Neural cell (in vitro differentiated cells): ENCODE data around the gene HIPK1. TPM values are rescaled to one million over a fixed set of nuclear protein-coding genes. Genes with fewer than 3 reads are reported as not detected.

ENCODE experiments used
- H2AFZ ChIP-seq: fragments of 200-600, 300-800 bp; sonication (generic), shearing (Covaris generic); 2 replicates; pipeline ENCODE4 v1.6.0; 2014; ENCODE audit warnings: low read depth, mild to moderate bottlenecking, antibody characterized with exemption, low read length, moderate library complexity
- H3F3A ChIP-seq: fragments of 200-600 bp; shearing (Covaris generic); 2 replicates; pipeline ENCODE4 v1.6.1; 2016; ENCODE audit warnings: mild to moderate bottlenecking, moderate library complexity, mixed read lengths, antibody characterized with exemption, low read length; ENCODE audit not compliant: insufficient read depth, poor library complexity, severe bottlenecking
- H3K27ac ChIP-seq: fragments of 200-600, 300-800 bp; sonication (generic), shearing (Covaris generic); 2 replicates; pipeline ENCODE4 v1.5.1; 2014; ENCODE audit warnings: mild to moderate bottlenecking, low read length, moderate library complexity
- H3K27me3 ChIP-seq: fragments of 300-800, 200-600 bp; sonication (generic), shearing (Covaris generic); 2 replicates; pipeline ENCODE4 v1.6.0; 2014; ENCODE audit warnings: mild to moderate bottlenecking, low read depth, low read length, moderate library complexity; ENCODE audit not compliant: insufficient read depth
- H3K36me3 ChIP-seq: fragments of 300-800, 200-600 bp; sonication (generic), shearing (Covaris generic); 2 replicates; pipeline ENCODE4 v1.5.1; 2014; ENCODE audit warnings: mild to moderate bottlenecking, antibody characterized with exemption, low read length, moderate library complexity; ENCODE audit not compliant: insufficient read depth
- H3K4me2 ChIP-seq: fragments of 300-800, 200-600 bp; sonication (generic), shearing (Covaris generic); 2 replicates; pipeline ENCODE4 v1.6.0; 2014; ENCODE audit warnings: mild to moderate bottlenecking, low read length
- H3K4me3 ChIP-seq: fragments of 300-800, 200-600 bp; sonication (generic), shearing (Covaris generic); 2 replicates; pipeline ENCODE4 v1.5.1; 2014; ENCODE audit warnings: mild to moderate bottlenecking, low read length, moderate library complexity
- H3K79me2 ChIP-seq: fragments of 200-600 bp; shearing (Covaris generic); replicated peaks from 2 replicates; pipeline ENCODE4 v1.6.0; 2014; ENCODE audit warnings: mild to moderate bottlenecking, low read length, moderate library complexity; ENCODE audit not compliant: insufficient read depth
- H3K9ac ChIP-seq: fragments of 300-800, 200-600 bp; sonication (generic), shearing (Covaris generic); 2 replicates; pipeline ENCODE4 v1.6.1; 2016; ENCODE audit warnings: mild to moderate bottlenecking, low read length, mixed read lengths
- H3K9me2 ChIP-seq: fragments of 200-600 bp; shearing (Covaris generic); 2 replicates; pipeline ENCODE4 v1.6.1; 2016; ENCODE audit warnings: mild to moderate bottlenecking, low read length, mixed read lengths; ENCODE audit not compliant: insufficient read depth
- H3K9me3 ChIP-seq: fragments of 200-600, 300-800 bp; sonication (generic), shearing (Covaris generic); 2 replicates; pipeline ENCODE4 v1.6.1; 2016; ENCODE audit warnings: mild to moderate bottlenecking, mixed run types, low read length, moderate library complexity, mixed read lengths
- H4K20me1 ChIP-seq: fragments of 200-600 bp; shearing (Covaris generic); 2 replicates; pipeline ENCODE4 v1.6.1; 2016; ENCODE audit warnings: mild to moderate bottlenecking, mixed run types; ENCODE audit not compliant: insufficient read depth
- EP300 ChIP-seq: fragments of 450-650 bp; conservative IDR thresholded peaks from 2 replicates; pipeline ENCODE4 v1.6.1; 2014; ENCODE audit warnings: antibody characterized with exemption, mild to moderate bottlenecking, moderate library complexity; ENCODE audit not compliant: poor library complexity, severe bottlenecking
- EZH2 ChIP-seq: fragments of 200-600, 300-800 bp; shearing (Covaris generic), sonication (generic); IDR thresholded peaks from 2 replicates; pipeline ENCODE4 v1.6.1; 2014; ENCODE audit warnings: antibody characterized with exemption, low read length, borderline replicate concordance, mild to moderate bottlenecking; ENCODE audit not compliant: insufficient read depth, poor library complexity, severe bottlenecking
- MXI1 ChIP-seq: fragments of 450-650 bp; conservative IDR thresholded peaks from 2 replicates; pipeline ENCODE4 v1.6.1; 2014; ENCODE audit warnings: antibody characterized with exemption, mild to moderate bottlenecking; ENCODE audit not compliant: poor library complexity, severe bottlenecking
- POLR2AphosphoS5 ChIP-seq: IDR thresholded peaks from 2 replicates; pipeline ENCODE4 v1.6.1; 2012
- RAD21 ChIP-seq: fragments of 450-650 bp; conservative IDR thresholded peaks from 2 replicates; pipeline ENCODE4 v1.6.1; 2014; ENCODE audit warnings: antibody characterized with exemption, mild to moderate bottlenecking, moderate library complexity
- SMC3 ChIP-seq: fragments of 450-650 bp; conservative IDR thresholded peaks from 2 replicates; pipeline ENCODE4 v1.6.1; 2014; ENCODE audit warnings: antibody characterized with exemption, mild to moderate bottlenecking, moderate library complexity; ENCODE audit not compliant: poor library complexity
- TAF1 ChIP-seq: IDR thresholded peaks from 2 replicates; pipeline ENCODE4 v1.6.1; 2012; ENCODE audit warnings: low read depth
- polyA plus RNA-seq: library from polyadenylated mRNA; depleted of rRNA; stranded (reverse); fragments of >200 nt; gene quantifications from 2 replicates; pipeline ENCODE4 v1.2.3, GENCODE V29; 2014
- TF ChIP-seq, protein P1 (sequence below): fragments of 450-650 bp; IDR thresholded peaks from 2 replicates; pipeline ENCODE4 v1.5.1; 2014; ENCODE audit warnings: antibody characterized with exemption, mild to moderate bottlenecking, moderate library complexity; ENCODE audit not compliant: poor library complexity, severe bottlenecking
- TF ChIP-seq, protein P2 (sequence below): IDR thresholded peaks from 2 replicates; pipeline ENCODE4 v1.6.1; 2012; ENCODE audit warnings: borderline replicate concordance

The HIPK1 gene
- polyA plus RNA-seq, 1 donor from 2014 or later = 22.9 TPM

DNA sequence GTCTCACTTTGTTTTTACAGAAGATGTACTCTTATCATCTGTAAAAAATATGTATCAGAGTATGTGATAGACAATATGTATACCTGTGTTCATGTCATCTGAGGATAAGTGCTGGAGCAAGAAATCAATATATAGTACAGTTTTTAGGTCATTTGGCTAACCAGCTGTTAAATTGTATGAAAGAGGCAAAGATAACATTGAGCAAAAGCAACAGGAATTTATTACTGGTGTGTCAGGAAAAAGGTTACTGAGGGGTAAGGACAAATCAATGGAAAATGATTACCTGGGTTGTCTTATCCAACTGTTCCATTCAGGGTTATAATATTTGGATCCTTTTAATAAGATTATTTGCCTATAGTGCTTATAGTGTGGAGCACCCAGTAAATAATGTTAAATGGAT lies 4.9 kb downstream of the HIPK1 start:
- Histone ChIP-seq H3K27me3 (no peaks in the 10 kb centered on the region), H3K9me2 (no peaks in the 10 kb centered on the region), H3K27ac (no peak overlapping the region), H3K9me3 (no peaks in the 10 kb centered on the region), H2AFZ (no peak overlapping the region), H3K79me2 (peaks cover 82% of the 10 kb centered on the region), H4K20me1 (no peaks in the 10 kb centered on the region), H3F3A (peaks cover 6% of the 10 kb centered on the region), H3K36me3 (no peaks in the 10 kb centered on the region), H3K9ac (no peak overlapping the region), H3K4me2 (no peak overlapping the region), H3K4me3 (no peak overlapping the region)
- TF ChIP-seq EP300 = no peak
- no peak for TF ChIP-seq TAF1
- no peak for TF ChIP-seq EZH2
- no peak for TF ChIP-seq MXI1

DNA sequence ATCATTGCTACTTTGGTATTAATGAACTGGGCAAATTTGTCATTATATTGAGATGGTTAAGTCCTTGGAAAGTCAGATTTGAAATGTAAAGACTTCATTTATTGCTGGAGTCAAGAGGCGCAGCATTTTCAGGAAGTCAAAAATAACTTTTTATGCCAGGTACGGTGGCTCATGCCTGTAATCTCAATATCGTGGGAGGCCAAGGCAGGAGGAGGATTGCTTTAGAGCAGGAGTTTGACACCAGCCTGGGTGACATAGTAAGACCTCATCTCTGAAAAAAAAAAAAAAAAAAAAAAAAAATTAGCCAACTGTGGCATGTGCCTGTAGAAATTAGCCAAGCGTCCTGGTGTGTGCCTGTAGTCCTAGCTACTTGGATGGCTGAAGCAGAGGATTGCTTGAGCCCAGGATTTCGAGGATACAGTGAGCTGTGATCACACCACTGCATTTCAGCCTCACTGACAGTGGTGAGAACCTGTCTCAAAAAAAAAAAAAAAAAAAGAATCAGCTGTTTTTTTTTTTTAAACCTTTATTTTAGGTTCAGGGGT lies 5.5 kb downstream of the HIPK1 start:
- peaks cover 6% of the 10 kb centered on the region for H3F3A ChIP-seq
- H3K36me3 ChIP-seq = no peaks in the 10 kb centered on the region
- no peak overlapping the region for H3K27ac ChIP-seq
- H3K9me3 ChIP-seq = no peaks in the 10 kb centered on the region
- peaks cover 84% of the 10 kb centered on the region for H3K79me2 ChIP-seq
- no peak overlapping the region for H3K4me3 ChIP-seq
- H4K20me1 ChIP-seq = no peaks in the 10 kb centered on the region
- H3K4me2 ChIP-seq = no peak overlapping the region
- H3K9me2 ChIP-seq = no peaks in the 10 kb centered on the region
- H2AFZ ChIP-seq = no peak overlapping the region
- TF ChIP-seq POLR2AphosphoS5 (no peak), TAF1 (no peak), SMC3 (no peak), RAD21 (no peak), EZH2 (no peak), EP300 (no peak), MXI1 (no peak)
- TF ChIP-seq, protein P1, sequence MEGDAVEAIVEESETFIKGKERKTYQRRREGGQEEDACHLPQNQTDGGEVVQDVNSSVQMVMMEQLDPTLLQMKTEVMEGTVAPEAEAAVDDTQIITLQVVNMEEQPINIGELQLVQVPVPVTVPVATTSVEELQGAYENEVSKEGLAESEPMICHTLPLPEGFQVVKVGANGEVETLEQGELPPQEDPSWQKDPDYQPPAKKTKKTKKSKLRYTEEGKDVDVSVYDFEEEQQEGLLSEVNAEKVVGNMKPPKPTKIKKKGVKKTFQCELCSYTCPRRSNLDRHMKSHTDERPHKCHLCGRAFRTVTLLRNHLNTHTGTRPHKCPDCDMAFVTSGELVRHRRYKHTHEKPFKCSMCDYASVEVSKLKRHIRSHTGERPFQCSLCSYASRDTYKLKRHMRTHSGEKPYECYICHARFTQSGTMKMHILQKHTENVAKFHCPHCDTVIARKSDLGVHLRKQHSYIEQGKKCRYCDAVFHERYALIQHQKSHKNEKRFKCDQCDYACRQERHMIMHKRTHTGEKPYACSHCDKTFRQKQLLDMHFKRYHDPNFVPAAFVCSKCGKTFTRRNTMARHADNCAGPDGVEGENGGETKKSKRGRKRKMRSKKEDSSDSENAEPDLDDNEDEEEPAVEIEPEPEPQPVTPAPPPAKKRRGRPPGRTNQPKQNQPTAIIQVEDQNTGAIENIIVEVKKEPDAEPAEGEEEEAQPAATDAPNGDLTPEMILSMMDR = no peak
- TF ChIP-seq, protein P2, sequence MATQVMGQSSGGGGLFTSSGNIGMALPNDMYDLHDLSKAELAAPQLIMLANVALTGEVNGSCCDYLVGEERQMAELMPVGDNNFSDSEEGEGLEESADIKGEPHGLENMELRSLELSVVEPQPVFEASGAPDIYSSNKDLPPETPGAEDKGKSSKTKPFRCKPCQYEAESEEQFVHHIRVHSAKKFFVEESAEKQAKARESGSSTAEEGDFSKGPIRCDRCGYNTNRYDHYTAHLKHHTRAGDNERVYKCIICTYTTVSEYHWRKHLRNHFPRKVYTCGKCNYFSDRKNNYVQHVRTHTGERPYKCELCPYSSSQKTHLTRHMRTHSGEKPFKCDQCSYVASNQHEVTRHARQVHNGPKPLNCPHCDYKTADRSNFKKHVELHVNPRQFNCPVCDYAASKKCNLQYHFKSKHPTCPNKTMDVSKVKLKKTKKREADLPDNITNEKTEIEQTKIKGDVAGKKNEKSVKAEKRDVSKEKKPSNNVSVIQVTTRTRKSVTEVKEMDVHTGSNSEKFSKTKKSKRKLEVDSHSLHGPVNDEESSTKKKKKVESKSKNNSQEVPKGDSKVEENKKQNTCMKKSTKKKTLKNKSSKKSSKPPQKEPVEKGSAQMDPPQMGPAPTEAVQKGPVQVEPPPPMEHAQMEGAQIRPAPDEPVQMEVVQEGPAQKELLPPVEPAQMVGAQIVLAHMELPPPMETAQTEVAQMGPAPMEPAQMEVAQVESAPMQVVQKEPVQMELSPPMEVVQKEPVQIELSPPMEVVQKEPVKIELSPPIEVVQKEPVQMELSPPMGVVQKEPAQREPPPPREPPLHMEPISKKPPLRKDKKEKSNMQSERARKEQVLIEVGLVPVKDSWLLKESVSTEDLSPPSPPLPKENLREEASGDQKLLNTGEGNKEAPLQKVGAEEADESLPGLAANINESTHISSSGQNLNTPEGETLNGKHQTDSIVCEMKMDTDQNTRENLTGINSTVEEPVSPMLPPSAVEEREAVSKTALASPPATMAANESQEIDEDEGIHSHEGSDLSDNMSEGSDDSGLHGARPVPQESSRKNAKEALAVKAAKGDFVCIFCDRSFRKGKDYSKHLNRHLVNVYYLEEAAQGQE = no peak
- no peaks in the 10 kb centered on the region for H3K27me3 ChIP-seq
- H3K9ac ChIP-seq = no peak overlapping the region
